HG03135 (cell line): ENCODE measurements around the gene HOXA11.

Experiments
- ATAC-seq: cut with Tn5 transposase; IDR thresholded peaks from one replicate; pipeline ENCODE4 v1.9.1; 2021; ENCODE audit warnings: mild to moderate bottlenecking, moderate library complexity; ENCODE audit not compliant: unreplicated experiment

The HOXA11 gene

DNA sequence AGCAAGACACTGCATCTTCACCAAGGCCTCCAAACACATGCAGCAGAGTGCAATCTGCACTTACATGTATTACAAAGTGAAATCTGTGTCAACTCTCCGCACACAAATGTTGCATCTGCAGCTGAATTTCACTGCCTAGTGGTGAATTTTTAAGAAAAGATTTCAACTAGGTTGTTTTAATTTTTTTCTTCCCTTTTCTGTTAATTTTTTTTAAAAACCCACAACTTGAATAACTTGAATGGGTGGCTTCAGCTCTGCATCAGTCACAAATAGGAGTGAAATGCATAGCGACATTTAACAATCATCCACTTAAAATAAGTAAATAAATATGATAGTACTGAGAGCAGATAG is 8.9 kb upstream of the HOXA11 start:
- ATAC-seq: no peak

DNA sequence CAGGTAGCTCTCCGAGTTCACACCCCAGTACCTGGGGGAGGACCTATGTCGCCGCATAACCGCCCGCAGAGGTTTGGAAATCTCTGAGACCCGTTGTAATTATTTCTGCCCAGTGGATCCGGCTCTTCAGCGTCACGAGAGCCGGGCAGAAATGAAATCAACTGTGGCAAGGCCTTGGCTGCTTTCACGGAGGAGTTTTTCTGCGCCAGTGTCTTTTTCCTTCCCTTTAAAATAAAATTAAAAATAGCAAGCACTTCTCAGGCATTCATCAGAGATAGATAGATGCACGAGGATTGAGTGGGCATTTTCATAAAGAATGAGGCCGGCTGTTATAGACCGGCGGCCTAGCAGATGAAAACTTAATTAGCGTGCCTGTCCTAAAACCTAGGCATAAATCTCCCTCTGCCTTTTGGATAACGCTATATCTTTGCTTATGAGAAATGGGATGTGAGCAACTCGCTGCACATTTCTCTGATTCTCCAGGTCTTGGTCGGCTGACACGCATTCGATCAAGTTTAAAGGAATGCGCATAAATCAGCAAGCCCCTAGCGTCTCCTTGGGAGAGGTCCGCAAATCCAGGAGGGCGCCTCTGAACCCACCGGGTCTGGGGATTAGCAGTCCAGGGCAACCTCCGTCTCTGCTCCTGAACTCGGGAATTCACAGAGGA is 8.4 kb upstream of the HOXA11 start:
- ATAC-seq: no peak

DNA sequence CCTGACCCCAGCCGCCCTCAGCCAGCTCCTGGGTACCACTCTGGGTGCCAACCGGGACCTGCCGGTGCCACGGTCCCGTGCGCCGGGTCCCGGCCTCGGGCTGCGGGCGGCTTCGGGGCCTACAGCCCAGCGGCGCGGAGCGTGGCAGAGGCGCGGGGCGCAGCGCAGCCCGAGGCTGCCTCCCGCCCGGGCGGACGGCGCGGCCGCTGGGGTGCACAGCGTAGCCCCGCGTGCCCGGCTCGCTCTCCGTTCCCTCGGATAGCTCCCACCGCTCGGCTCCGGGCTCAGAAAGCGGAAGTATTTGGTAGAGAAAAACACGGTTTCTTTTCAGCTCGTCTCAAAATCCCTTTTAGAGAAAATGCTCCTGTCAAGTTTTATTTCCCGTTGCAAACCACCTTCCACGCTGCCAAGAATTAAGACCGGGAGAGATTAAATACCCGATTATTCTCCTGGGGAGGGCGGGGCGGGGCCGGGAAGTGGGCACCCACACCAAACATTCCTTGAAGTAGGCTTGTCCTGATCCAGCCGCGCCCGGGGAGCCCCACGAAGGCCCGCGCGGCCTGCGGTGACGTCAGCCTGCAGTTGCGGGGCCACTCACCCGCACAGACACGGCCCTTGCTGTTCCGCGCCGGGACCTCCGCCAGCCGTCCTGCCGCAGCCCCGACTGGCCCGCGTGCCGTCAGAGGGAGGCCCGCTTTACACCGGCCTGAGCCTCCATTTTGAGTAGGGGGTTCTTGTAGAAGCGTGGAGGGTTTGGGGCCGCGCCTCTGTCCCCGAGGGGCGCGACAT is 7.7 kb upstream of the HOXA11 start:
- no peak for ATAC-seq

DNA sequence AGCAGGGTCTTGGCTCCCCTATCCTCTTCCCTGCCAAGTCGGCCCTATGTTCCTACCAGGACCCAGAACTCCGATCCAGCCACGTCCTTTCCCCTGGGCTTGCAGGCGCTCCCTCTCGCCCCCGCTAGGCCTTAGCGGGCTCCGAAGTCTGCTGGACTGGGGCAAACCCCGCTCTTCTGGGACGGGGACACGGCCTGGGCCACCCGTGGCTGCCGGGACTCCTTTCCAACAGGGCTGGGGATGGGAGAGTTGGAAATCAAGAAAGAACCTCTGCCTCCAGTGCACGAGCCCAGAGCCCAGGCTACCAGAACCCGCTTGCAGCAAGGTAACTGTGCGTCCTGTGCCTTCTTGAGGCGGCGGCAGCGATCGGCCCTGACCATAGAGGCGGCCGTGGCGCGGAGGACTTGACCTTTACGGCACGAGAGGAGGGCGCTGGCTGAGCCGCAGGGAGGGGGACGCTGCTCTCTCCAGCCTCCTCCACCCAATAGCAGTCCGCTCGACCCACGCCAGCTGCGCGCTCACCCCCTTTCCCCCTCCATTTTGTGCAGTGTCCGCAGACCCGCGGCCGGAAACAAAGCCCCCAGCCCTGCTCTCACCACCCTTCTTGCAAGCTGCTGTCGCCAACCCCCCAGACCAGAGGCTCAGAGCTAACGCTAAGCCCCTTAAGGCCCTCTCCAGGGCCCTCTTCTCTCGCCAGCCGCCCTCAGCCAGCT is 7.0 kb upstream of the HOXA11 start:
- no peak for ATAC-seq

DNA sequence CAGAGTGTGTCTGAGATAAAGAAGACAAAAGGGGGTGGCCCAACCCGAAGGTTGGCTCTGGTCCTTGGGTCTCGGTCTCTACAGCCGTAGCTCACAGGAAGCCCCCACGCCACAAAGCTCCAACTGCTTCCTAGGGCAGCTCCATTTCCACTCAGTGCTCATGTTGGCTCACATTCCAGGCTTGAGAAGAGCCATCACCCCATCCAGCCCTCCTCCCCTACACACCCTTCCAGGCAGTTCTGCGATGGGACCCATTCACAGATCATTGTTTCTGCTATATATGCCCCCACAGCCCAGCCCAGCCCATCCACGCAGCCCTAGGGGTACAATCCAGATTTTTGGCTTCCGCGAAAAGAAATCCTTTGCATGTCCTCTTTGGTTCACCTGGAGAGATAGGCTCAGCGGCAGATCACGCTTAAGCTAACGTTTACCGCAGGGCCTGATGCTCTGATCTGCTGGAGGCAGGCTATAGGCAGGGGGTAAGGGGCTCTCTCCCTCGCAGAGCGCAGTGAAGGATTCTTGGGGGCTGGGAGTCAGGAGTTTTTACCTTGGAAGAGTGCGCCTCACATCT is 6.2 kb upstream of the HOXA11 start:
- no peak for ATAC-seq

DNA sequence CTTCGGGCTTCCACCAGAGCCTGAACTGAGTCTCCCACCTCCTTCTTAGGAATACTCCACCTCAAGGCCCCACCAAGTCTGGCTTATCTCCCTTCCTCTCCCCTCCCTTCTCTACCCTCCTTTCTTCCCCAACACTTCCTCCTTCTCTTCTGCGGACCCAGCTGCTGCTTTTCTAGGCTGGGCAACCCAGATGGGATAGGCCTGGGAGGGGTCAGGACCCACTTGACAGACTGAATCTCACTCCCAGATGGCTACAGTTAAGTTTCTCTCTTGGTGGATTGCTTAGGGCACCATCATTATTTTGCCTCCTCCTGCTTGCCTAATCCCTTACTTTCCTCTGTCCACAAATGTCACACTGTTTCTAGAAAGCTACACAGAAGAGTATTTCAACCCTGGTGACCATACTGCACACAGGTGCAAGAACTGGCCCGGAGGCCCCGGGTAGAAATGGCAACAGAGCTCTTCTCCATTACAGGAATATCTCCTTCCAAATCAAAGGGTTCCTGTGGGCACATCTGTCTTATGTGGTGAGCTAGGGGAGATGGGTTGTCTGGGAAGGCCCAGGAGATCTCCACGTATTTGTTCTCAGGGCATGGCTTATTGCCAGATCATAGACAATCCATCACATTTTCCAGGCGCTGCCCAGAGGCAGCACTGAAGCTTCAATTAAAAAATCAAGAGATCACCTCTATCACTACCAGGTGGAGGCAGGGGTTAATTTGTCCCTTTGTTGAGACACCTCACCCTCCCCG is 5.1 kb upstream of the HOXA11 start:
- ATAC-seq: no peak

DNA sequence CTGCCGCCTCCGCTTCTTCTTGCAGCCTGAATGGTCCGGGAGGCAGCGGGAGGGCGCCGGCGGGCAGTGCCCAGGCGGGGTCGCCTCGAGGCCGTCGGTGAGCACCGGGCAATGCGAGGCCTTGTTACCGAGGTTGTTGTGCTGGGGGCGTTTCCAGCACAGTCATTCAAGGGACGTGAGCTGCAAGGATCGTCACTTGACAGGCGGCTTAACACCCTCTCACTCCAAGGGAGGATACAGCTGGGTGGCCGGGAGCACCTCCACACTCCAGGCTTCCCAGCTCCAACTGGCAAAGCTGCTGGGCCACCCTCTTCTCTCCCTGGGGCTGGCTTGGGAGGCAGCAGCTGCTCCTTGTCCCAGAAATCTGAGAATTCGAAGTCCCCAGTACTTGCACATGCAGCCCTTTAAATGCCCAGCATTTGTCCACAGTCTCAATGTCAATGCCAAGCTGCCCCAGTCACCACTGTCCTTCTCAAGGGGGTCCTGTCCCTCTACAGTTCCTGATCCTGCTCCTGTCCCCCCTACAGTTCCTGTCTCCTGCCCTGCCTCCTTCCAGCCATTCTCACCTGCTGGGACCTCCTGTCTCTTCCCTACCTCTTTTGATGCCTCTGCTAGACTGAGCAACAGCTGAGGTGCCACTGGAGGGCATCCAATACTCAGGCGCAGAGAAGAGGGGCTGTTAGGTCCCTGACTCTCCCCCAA is 4.4 kb upstream of the HOXA11 start:
- ATAC-seq: no peak

DNA sequence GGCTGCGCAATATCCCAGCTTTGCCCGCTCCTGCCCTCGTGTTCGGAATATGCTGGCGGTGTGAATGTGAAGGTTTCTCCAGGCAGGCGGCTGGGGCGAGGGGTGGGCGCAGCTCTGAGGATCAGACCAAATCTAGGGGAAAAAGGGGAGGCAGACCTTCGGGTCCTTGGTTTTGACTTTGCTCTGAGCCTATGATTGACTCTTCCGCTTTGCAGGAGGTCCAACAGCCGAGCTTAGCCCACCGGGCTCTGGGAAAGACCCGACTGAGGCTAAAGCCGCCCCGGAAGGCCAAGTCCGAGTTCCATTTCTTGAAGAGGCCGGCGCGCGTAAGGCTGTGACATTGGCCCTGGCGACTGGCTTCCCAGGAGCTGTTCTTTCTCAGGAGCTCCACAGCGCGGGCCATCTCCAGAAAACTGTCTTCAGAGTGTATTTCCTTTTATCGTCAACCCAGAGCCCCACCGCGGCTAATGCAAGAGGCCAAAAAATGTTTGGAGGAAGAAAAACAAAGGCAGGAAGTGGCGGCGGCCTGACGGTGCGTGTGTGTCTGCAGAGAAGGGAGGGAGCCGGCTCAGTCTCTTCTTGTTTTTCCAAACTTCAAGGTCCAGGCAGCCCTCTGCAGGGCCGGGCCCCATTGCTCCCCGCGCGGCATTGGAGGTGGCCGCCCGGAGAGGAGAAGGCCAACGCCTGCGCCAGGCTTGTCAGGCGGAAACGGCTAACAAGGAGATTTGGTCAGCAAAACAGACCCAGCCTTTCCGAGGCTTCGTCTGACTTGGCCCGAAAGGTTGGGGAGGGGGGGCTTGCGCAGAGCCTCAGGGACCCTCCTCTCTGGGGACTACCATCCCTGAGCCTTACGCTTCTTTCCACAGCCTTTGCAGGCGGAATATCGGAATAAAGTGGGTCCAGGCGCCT is 3.6 kb upstream of the HOXA11 start:
- ATAC-seq: no peak

DNA sequence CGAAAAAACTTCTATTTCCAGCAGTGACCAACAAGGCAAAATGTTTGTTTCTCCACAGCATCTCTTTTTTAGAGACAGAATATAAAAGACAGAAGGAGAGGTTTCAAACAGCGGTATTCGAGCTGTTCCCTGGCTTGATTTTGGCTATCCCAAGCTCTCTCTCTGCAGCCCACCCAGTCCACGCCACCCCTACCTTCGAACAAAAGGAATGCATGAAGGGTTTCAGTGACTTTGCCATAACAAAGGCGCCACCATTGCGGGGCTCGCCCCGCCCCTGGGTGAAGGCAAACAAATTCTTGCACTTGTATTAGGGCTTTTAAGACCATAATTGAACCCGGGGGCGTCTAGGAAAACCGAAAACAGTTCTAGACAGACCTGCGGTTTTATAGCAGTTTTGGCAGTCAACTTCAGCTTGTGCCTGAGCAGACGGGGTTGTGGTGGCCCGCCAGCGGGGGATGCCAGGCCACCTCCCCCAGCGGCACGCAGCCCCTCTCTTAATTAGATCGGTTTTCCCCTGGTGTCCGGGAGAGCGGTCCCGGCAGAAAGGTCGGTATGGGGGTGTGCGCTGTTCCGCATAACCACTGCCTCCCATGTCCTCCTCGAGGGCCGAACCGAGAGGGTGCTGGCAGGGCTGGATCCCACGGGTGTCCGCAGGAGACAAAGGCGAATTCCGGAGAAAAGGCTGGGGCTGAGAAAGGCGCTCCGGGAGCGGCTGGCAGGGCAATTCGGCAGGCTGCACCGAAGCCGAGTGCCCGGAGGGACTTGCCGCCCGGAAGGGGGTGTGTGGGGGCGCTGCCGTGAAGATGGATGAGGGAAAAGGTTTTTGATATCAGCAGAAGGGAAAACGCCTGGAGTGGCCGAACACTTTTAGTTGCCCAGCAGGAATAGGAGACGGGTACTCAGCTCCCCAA is 2.7 kb upstream of the HOXA11 start:
- no peak for ATAC-seq

DNA sequence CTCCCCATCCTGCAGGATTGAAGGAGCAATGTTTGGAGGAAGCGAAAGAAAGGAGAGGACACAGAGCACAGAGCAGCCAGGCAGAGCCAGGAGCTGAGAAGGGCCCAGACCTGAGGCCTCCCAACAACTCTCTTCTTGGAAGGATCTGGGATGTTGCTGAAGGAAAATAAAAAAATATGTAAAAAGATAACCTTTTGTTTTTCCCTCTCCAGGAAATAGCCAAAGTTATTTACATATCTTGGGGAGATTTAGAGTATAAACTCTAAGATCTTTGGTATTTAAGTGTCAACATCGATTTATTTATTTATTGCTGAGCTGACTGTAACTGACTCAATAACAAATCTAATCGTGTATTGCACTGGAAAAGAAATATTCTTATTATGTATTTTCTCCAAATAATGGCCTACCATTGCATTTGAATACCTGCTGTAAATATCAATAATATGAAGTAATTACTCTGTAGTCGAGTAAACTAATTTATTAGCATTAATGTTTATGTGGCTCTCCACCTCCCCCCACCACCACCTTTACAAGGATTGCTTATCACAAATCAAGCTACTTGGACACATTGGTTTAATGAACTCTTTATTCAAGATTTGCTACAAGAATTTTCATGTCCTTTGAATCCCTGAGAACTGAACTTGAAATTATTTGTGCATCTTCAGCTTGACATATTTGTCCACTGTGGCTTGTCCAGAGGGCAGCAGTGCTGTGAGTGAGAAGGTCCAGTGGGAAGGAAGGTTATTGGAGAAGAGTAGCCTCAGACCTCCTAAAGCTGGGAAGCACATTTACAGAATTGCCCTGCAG is 1.8 kb upstream of the HOXA11 start:
- ATAC-seq: no peak

DNA sequence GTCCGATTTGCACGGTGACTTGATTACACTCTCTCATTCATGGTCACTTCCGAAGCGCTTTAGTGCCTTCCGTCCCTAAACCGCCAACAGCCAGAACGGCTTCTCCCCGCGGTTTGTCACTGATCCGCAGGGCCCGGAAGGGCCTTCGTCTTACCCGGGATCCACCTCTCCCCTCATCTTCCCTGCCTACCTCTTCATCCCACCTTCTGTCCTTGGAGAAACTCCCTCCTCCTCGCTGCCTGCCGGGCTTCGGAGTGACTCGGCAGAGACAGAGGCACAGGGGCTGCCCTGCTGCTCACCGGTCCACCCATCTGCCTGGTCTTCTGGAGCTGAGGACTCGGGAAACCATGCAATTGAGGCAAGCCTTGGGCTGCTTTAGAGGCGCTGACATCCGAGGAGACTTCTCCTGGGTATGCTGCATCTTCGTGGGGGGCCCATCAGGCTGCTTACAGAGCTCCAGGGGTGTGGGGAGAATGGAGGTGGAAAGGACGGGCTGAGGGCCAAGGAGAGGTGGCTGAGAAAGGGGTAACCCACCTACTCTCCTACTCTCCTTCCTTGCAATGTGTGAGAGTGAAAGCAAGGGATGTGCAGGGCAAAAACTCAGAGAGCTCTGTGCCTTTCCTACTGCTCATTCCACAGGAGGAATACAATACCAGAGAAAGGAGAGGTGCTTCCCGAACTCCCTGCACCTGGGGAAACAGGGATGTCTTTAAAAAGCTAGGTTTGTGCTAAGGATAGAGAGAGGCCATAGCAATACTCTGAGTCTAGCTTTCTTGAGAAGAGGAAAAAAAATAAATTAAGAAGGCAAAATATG is 1.0 kb upstream of the HOXA11 start:
- no peak for ATAC-seq

DNA sequence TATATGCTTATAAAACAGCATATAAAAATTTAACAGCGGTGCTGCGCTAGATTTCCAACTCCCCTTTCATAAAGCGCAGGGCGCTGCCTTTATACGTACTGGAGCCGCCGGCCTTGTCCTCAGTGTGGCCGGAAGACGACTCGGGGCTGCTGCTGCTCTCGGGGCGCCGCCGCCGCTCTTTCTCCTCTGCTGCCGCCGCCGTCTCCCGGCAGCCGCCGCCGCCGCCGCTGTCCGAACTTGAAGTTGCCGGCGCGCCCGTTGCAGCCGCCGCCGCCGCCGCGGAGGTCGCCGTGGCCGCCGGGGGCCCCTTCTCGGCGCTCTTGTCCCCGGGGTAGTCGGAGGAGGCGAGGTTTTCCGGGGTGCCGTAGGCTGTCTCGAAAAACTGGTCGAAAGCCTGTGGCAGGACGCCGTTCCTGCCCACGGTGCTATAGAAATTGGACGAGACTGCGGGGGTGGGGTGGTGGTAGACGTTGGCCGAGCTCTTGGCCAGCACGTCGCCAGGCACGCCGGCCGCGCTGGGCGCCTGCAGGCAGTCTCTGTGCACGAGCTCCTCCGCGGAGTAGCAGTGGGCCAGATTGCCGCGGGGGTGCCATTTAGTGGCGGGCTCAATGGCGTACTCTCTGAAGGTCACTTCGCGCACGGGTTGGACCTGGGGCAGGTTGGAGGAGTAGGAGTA is 557 bp downstream of the HOXA11 start:
- no peak for ATAC-seq

DNA sequence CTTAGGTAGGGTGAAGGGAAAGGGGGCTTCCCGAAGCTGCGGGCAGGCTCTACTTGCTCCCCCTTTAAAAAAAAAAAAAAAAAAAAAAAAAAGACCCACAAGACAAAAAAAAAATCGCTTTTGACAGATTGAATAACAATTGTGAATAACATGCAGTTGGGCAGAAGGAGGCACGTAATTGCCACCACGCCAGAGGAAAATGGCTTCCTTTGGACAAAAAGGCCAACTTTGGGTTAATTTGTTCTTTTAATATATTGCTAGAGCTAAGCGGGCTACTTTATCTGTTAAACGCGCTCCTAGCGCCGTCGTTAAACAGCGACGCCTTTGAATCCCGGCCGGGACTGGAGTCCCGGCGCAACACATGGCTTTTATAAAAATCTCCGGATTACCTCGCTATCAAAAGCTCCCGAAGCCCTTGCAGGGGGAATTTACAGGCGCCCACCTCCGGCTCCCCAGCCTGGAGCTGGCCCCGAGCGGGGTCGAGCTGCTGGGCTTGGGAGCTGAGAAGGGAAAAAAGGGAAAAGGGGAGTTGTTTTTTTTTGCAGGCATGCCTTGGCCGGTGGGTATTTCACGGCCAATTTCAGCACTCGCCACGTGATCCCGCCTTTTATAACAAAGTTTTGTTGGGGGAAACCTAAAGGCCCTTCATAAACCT is 1.2 kb downstream of the HOXA11 start:
- no peak for ATAC-seq

DNA sequence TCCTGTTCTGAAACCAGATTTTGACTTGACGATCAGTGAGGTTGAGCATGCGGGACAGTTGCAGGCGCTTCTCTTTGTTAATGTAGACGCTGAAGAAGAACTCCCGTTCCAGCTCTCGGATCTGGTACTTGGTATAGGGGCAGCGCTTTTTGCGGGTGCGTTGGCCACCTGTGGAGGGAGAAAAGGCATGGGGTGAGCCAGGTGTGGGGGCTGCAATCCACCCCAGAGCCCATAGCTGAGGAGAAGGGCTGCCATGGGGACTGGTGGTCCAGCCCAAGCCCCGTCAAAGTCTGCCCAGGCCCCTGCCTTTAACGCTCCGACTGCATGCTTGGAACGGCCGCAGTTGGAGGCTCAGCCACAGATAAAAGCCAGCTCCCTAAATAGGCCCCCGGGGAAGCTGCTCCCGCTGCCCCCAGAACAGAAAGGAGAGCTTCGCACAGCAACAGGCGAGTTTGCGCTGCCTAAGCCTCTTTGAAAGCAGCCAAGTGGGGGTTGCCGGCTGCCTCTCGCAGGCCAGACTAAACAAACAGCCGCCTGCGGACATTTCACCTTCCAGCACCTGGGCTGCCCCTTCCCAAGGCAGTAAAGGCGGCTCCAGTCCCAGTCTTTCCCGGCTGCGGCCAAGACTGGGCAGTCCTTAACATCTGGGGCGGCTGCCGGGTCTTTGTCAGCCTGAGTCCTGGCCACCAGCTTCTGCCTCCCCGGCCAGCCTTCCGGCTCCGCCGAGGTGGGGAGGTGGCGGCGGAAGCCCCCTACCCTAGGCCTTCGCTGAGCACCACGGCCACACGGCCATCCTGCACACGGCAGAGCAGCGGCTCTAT is 2.0 kb downstream of the HOXA11 start:
- no peak for ATAC-seq
